UCSD-AML1 (cell line): Measurements from ENCODE around the gene TRIM26.
"Not testable (repeated sequence)": the region's sequence is repeated elsewhere in the genome, so short reads cannot be mapped to it uniquely, and the experiment has no call there.

ENCODE experiments used
- DNase-seq: peaks from one replicate; lab custom pipeline; 2025; ENCODE audit not compliant: unreplicated experiment; lab: John Stamatoyannopoulos, UW

Gene TRIM26

DNA sequence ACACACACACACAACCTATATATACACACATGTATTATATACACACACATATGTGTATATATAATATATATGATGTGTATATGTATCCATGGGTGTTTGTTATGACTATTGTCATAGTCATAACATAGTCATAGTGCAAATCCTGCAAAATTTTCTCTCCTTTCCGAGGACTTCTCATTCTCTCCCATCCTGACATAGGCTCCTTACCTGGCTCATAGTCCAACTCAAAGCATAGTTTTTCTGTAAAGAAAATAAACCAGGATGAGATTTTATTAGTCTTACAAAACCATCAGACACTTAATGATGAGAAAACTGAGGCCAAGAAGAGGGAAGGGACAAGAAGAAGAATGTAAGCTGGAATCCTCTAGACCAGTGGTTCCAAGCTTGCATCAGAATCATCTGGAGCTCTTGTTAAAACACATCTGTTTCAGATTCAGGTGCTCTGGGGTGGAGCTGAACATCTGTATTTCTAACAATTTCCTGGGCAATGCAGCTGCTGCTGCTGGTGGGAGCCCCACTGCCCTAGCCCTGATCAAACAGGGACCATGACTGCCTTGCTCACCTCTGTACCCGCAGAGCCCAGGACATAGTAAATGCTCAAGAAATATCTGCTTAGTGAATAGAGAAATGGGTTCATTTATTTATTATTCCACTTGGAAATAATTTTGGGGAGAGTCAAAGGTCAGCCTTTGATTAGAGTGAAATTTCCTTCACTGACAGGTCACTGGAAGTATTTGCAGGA, 57.5 kb downstream of the TRIM26 start:
- DNase-seq, result no peak

DNA sequence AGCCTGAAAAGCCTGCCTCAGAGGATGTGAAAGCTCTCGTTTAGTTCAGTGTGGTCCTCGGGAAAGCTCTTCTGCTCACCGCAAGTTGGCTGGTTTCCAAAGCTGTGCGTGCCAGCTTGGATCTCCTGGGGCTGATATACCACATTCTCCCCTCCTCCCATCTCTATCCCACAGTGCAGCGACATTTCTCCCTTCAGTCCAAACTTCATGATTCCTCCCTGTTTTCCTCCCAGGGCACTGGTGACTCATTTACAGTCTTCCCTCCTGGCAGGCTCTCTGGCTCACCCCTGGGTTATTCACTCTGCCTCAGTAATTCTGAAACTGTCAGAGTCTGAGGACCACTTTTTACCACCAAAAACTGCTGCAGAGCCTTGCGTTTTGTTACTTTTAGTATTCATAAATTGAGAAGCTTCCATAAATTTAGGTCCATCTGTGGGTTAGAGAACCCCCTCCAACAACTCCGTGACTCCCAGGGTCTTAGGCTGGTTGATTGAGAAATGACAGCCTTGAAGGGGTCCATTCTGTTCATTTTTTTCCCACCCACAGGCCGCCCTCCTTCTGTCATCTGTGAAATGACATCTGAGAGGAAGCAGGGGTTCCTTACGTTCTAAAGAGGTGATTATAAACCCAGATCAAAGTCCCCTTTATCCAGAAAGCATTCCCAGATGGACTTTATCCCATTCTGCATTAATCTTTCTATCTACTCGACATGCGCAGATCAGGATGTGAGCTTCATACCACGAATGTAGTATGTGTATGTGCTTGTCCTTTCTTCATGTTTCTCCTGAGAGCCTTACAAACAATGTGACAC, 58.3 kb downstream of the TRIM26 start:
- no peak for DNase-seq

DNA sequence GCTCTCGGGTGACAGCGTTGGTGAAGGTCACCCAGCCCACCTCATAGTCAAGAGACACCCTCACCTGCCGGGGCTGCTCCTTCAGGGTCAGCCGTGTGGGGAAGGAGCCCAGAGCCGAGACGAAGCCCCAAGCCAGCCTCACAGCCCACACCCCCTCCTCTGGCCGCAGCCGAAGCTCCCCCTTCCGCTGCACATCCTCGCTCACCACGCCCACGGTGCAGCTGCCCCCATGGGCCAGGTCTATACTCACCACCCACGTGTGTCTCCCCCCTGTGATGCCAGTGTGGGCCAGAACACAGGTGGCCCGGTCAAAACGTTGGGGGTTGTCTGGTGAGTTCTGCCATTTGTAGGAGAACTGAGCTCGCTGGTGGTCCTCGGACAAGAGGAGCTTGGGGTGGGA, 59.1 kb downstream of the TRIM26 start:
- DNase-seq, result no peak

DNA sequence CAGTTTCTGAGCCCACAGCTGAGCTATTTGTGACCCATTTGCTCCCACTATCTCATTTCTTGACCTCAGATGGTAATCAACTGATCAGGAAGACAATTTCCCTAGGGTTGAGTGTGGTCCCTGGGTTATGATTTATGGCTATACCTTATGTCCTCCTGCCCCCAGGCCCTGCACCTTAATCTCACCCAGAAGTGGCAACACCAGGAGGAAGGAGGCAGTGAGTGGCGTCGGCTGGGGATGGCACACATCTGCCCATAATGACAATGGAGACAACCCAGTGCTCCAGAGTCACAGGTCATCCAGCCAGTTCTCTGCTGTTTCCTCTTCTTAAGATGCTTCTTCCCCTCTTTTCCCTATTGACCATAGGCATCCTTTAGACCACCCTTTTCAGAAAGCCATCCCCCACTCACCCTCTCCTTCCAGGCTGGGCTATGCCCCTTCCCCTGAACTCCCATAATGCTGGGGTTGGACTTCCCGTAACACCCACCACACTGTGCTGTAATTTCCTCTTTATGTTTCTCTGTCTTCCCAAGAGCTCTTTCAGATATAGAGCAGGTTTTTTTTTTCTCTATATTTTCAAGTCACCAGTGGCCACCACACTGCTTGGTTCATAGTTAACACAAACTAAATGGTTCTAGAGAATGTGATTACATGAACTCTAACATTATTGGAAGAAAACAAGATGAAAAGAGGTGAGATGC, 60.1 kb downstream of the TRIM26 start:
- DNase-seq, result peak; percentile 37

DNA sequence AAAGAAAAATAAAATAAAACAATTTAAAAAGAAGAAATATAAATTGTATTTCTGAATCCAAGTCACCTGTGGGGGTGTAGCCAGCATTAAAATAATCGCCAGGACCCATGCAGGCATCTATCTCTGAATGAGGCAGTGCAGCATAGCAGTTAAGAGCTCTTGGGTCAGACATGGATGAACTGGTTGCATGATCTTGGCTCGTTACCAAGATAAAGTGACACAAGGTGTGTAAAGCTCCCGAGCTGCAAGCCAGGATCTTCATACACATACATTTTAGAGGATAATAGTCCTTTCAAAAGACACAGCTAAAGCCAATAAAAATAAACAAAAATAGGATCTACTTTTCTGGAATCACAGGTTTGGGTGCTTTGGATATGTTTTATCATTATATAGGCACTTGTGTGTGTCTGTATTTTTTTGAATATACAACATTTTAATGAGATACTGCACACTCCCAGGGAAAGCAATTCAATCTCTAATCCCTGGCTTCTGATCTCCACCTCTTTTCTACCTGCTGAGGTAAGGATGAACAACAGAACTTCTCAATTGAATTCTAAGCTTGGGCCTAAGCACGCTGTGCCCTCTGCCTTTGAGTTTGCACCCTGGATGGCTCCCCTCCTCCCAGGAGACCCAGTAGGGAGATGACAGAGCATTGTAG, 61.1 kb downstream of the TRIM26 start:
- no peak for DNase-seq

DNA sequence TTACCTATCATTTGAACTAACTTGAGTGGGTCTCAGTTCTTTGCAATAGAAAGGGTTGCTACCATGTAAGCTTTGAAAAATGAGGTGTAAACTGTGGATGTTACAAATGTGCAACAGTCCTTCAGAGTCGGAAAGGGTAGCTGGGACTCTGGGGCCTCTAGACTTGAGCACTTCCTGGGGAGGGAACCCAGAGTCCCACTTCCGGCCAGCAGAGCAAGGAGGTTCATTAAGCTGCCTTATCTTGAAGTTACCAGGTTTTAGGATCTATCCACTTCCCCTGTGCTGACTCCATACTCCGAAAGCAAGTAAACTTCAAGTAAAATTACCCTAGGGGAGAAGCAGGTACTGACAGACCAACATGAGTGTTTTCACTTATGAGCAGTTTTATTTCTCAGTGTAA, 61.6 kb downstream of the TRIM26 start:
- peak; percentile 74 for DNase-seq

DNA sequence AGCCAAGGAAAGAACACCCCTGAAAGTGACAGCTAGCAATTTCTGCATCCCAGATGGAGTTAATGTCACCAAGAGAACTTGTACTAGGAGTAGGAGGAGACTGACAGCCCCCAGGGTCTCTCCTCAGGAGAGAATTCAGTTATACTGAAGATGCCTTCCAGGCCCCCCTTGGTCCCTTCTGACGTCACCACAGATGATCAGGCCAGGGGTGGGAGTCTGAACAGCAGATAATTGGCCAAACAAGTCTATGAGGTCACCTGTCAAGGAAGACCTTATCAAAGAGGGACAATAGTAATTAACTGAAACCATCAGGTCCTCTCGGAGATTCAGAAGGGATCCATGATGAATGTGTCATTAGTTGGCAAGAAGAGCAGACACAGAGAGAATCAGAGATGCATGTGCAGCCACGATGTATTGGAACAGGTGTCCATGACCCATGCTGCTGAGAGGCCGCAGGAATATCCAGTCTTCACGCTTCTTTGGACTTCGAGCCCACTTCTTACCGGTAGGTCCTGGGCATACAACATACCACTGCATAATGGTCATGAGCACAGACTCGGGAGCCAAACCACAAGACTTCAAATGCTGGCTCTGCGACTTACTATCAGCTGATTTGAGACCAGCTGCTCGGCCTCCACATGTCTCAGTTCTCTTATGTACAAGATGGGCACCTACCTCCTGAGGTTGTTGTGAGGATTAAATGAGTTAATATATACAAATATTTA, 62.4 kb downstream of the TRIM26 start:
- no peak for DNase-seq

DNA sequence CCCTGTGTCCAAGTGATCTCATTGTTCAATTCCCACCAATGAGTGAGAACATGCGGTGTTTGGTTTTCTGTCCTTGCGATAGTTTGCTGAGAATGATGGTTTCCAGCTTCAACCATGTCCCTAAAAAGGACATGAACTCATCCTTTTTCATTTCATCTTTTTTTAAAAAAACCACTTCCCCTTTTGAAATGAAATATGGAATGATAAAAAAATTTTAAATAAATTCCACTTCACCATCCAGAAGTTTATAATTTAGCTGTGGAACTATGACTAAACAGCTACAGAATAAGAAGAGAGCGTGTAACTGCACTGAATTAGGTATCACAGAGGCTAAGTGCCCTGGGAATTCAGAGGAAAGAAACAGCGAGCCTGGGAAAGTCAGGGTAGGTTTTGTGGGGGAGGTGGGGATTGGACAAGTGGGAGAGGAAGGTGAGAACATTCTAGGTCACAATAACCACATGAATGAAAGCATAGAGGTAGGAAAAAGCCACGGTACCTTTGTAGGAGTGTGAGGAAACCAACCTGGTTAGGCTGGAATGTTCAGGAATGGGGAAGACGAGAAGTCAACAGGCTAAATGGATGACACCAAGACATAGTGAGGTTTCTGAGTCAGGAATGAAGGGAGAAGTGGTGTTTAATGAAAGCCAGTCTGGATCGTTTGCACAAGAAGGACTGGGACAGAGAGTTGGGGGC, 63.2 kb downstream of the TRIM26 start:
- no peak for DNase-seq

DNA sequence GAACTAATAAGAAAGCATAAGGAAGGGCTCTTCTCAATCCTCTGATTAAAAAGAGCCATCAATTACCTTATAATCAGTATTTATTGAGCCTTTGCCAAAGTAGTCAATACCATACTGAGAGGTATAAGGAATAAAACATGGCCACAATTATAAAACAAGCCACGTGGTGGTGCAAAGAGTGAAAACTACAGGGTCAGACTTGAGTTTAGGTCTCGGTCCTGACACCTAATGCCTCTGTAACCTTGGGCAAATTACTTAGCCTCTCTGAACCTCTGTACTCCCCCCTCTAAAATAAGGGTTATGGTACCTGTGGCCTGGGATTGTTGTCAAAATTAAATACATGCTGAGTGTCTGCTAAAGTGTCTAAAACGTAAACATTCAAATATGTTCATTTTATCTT, 64.0 kb downstream of the TRIM26 start:
- no peak for DNase-seq

DNA sequence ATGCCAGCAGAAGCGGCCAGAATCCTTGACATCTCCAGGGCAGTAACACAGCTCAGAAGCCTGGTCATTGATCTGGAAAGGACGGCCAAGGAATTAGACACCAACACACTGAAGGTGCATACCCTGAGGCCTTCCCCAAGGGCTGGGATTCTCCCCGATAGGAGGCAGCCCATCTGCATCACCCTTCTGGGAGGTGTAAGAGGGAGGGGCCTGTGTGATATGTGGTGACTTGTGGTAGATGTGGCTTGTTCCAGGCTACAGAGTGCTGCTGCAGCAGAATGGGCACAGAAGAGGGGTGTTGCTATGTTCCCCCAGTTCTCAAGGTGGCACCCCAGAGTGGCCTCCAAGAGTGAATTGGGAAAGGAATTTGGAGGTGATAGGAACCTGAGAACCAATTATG, 66.1 kb downstream of the TRIM26 start:
- no peak for DNase-seq

DNA sequence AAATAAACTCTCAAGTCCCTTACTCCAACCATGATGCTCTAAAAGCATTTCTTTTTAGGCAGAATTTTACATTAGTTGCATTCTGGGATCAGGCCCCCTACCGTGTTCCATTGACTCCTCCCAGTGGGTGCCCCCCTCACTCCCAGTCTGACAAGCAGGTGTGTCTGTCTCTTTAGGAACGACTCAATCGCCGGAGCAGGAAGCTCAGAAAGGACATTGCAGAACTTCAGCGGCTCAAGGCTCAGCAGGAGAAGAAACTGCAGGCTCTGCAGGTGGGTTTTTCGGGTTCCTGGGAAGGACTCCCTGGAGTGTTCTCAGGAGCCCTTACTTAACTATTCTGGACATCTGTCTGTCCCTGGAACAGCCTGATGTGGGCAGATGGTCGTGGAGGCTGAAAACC, 67.4 kb downstream of the TRIM26 start:
- DNase-seq, result no peak

DNA sequence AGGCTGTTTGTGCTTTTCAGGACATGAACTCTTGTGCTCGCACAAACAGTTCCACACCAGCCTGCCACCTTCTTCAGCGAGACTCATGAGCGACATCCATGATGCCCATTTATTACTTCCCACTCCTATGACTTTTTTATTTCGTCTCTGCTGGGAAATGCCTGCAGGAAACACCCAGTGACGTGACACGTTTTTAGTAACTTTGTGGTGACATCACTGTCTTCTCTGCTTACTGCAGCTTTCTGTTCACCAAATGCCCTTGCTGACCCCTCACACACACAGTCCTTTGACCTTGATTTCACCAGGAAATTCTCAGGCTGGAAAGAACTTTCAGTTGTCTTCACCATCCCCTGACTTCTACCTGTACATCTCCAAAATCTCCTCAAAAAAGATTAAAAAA, 68.4 kb downstream of the TRIM26 start:
- no peak for DNase-seq

DNA sequence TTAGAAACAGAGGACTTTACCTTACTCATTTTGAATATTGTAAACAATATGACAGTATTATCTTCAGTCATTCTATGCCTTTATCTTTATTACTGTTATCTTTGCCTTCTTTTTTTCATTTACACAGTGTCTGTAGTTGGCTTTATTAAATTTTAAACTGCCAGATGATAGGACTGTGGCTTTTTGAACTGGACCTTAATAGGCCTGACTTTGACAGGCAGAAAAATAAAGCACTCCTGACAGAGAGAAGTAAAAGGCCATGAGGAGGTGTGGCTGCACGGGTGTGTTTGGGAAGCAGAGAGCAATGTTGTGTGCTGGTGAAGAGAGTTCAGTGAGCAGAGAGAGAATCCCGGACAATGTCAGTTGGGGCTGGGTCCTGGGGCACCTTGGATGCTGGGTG, 69.4 kb downstream of the TRIM26 start:
- DNase-seq, result no peak

DNA sequence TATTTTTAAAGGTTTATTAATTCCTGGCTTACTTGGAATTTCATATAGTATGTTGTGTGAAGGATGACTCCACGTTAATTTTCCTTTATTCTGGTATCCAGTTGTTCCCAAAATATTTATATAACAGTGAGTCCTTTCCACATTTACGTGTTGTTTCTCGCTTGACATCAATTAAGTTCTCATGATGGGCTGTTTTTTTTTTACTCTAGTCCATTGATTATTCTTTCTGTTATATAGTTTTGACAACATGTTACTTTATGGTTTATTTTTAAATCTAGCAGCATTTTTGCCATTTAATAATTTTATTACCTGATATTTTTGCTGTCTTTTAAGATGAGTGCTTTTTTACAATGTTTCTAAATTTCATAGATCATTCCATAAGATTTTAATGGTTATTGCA, 70.5 kb downstream of the TRIM26 start:
- no peak for DNase-seq

DNA sequence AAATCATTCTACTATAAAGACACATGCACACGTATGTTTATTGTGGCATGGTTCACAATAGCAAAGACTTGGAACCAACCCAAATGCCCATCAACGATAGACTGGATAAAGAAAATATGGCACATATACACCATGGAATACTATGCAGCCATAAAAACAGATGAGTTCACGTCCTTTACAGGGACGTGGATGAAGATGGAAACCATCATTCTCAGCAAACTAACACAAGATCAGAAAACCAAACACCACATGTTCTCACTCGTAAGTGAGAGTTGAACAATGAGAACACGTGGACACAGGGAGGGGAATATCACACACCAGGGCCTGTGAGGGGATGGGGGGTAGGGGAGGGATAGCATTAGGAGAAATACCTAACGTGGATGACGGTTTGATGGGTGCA, 73.0 kb downstream of the TRIM26 start:
- DNase-seq, result not testable (repeated sequence)

DNA sequence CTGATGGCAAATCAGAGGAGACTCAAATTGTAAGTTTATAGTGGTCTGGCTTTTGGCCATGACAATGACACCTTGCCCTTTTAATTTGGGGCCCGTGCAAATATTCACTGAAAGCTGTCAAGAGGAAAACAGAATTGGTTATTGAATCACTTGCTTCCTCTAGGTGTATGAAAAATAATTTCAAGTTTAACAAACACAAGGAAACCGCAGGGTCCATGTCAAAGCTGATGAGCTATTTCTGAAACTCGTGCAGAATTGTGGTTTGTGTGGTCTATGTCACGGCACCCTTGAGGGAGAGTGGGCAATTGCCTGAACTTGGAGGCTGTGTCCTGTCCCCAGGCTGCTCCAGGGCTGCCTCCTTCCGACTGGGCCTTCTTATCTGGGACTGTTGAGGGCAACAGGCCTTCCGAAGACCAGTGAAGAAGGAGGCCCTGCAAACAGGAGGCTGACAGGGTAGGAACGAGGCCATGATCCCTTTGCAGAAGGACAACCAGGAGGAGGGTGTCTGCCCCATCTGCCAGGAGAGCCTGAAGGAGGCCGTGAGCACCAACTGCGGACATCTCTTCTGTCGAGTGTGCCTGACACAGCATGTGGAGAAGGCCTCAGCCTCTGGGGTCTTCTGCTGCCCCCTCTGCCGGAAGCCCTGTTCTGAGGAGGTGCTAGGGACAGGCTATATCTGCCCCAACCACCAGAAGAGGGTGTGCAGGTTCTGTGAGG, 76.5 kb downstream of the TRIM26 start:
- peak; percentile 68 for DNase-seq

DNA sequence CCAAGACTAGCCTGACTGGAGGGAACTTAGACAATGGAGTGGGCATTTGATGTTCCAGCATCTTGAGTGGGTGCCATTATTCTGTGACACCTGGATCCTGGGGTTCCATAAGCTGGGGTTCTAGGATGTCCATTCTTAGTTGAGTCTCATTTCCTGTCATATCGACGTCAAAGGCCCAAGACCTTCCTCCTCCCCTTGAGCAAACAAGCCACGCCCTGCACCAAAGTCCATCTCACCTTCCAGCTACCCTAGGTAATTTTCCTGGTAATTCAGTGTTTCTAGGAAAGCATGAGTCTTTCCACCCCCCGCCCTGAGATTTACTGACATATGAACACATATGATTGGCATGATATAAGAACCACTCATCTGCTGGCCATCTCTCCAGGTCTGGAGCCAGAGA, 77.4 kb downstream of the TRIM26 start, which contains the start of gene TRIM40:
TRIM40 (plus strand) TSS at position 384 of the 400 bp plus-strand sequence. CDS start 897 bp downstream, outside the sequence.
- no peak for DNase-seq

DNA sequence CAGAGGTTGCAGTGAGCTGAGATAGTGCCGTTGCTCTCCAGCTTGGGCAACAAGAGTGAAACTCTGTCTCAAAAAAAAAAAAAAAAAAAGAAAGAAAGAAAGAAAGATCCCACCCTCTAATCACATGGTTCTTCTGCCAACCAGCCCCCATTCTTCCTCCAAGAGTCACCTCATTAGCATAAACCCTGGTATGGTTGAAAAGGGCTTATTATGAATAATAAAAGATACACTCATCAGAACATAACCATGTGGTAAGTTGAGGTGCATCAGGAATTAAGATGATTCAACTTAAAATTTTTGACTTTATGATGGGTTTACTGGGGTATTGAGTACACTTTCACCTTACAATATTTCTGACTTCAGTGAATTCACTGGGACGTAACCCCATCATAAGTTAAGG, 78.1 kb downstream of the TRIM26 start:
- no peak for DNase-seq
